ENCODE data around the gene GFOD1. TPM values are rescaled to one million over a fixed set of nuclear protein-coding genes. Genes with fewer than 3 reads are reported as not detected.
A peak's percentile ranks its signal among the peaks of the same experiment; 100 is the strongest.

Gene GFOD1
- total RNA-seq, 1 experiment from 2014 or later, result 8.8 TPM

DNA sequence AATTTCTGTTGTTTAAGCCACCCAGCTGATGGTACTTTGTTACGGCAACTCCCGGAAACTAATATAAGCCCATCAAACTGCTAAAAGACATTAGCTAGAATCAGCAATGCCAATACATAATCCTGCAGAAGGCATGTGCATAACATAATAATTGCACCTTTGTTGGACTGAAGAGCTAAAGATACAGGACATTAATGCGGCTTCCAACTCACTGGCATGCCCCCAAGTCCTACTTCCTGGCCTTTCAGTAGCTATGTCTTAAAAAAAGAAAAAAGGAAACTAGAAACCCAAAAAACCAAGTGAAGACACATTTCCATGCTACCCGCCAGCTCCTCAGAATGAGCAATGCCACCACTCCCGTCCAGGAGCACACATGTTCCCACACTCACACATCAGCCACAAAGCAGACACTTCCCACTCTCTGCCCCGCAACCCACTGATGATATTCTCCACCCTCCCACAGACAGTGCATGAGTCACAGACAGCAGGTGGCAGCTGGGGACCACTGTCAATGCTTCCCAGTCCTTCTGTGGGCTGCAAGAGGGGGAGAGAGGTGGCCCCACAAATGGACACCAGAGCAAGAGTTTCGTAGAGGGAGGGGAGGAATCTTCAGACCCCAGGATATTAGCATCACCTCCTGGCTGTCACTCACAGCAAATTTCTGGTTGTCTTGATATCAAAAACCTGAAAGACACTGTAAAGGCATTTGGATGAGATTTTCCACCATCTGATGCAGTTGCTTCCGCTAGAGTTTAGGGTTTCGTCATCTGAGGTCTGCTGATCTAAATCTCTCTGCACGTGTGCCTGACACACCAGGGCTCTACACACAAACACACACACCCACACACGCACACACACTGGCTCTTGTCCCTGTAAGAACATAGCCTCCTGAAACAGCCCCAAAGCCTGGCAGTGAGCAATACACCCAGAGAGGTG is 32.8 kb downstream of the GFOD1 start:
- POLR2A ChIA-PET (ENCODE audit: low non-redundant PET), result no interaction called here
- DNase-seq (ENCODE audit: low spot score), result peak; percentile 35
- CTCF ChIA-PET, result no interaction called here
- no peaks in the 10 kb centered on the region for H3K9me3 ChIP-seq (ENCODE audit: low read depth, low read length, poor library complexity, severe bottlenecking)
- no peaks in the 10 kb centered on the region for H3K36me3 ChIP-seq (ENCODE audit: insufficient read depth, low read length, poor library complexity, severe bottlenecking)
- TF ChIP-seq, protein P1, sequence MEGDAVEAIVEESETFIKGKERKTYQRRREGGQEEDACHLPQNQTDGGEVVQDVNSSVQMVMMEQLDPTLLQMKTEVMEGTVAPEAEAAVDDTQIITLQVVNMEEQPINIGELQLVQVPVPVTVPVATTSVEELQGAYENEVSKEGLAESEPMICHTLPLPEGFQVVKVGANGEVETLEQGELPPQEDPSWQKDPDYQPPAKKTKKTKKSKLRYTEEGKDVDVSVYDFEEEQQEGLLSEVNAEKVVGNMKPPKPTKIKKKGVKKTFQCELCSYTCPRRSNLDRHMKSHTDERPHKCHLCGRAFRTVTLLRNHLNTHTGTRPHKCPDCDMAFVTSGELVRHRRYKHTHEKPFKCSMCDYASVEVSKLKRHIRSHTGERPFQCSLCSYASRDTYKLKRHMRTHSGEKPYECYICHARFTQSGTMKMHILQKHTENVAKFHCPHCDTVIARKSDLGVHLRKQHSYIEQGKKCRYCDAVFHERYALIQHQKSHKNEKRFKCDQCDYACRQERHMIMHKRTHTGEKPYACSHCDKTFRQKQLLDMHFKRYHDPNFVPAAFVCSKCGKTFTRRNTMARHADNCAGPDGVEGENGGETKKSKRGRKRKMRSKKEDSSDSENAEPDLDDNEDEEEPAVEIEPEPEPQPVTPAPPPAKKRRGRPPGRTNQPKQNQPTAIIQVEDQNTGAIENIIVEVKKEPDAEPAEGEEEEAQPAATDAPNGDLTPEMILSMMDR (conservative IDR thresholded peaks at IDR 0.05; ENCODE audit: low read depth, low read length), result peak; percentile 36; the same call in 1 of the 2 replicates
- TF ChIP-seq EZH2 (IDR thresholded peaks at IDR 0.05; ENCODE audit: borderline replicate concordance, low read depth, low read length, poor library complexity, severe bottlenecking), result no peak
- peaks cover 19% of the 10 kb centered on the region for H3K4me1 ChIP-seq (ENCODE audit: insufficient read depth, low read length, poor library complexity, severe bottlenecking)
- no TSS peak for BruUV-seq (replicated peaks)
- intact Hi-C loops (cut with micrococcal nuclease; ENCODE audit: unreplicated experiment), result no loop called here
- no peak overlapping the region for H3K4me3 ChIP-seq (ENCODE audit: low read depth, low read length, poor library complexity, severe bottlenecking)
- H3K27ac ChIP-seq (ENCODE audit: low read depth, low read length, poor library complexity, severe bottlenecking), result no peak overlapping the region
- no peaks in the 10 kb centered on the region for H3K27me3 ChIP-seq (replicated peaks; ENCODE audit: insufficient read depth, low read depth, low read length, poor library complexity)

DNA sequence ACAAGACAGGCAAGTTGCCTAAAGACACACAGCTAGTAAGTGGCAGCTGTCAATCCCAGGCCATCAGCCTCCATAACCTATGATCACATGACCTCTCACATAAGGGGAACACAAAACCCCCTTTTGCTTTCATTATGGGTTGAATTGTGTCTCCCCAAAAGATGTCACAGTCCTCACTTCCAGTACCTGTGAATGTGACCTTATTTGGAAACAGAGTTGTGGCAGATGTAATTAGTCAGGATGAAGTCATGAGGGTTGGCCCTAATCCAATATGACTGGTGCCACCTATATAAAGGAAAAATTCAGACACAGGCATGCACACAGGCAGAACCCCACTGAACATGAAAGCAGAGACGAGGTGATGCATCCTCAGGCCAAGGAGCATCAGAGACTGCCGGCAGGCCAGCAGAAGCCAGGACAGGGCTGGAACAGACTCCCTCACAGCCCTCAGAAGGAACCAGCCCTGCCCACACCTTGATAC is 33.6 kb downstream of the GFOD1 start:
- Histone ChIP-seq H3K9me3 (ENCODE audit: low read depth, low read length, poor library complexity, severe bottlenecking) (no peaks in the 10 kb centered on the region), H3K4me3 (ENCODE audit: low read depth, low read length, poor library complexity, severe bottlenecking) (no peak overlapping the region), H3K4me1 (ENCODE audit: insufficient read depth, low read length, poor library complexity, severe bottlenecking) (peaks cover 19% of the 10 kb centered on the region), H3K27me3 (replicated peaks; ENCODE audit: insufficient read depth, low read depth, low read length, poor library complexity) (no peaks in the 10 kb centered on the region), H3K27ac (ENCODE audit: low read depth, low read length, poor library complexity, severe bottlenecking) (no peak overlapping the region), H3K36me3 (ENCODE audit: insufficient read depth, low read length, poor library complexity, severe bottlenecking) (no peaks in the 10 kb centered on the region)
- no peak for DNase-seq (ENCODE audit: low spot score)
- intact Hi-C loops (cut with micrococcal nuclease; ENCODE audit: unreplicated experiment), result no loop called here
- POLR2A ChIA-PET (ENCODE audit: low non-redundant PET), result no interaction called here
- TF ChIP-seq, protein P1 (conservative IDR thresholded peaks at IDR 0.05; ENCODE audit: low read depth, low read length), result no peak
- TF ChIP-seq EZH2 (IDR thresholded peaks at IDR 0.05; ENCODE audit: borderline replicate concordance, low read depth, low read length, poor library complexity, severe bottlenecking), result no peak
- no TSS peak for BruUV-seq (replicated peaks)
- CTCF ChIA-PET, result no interaction called here

DNA sequence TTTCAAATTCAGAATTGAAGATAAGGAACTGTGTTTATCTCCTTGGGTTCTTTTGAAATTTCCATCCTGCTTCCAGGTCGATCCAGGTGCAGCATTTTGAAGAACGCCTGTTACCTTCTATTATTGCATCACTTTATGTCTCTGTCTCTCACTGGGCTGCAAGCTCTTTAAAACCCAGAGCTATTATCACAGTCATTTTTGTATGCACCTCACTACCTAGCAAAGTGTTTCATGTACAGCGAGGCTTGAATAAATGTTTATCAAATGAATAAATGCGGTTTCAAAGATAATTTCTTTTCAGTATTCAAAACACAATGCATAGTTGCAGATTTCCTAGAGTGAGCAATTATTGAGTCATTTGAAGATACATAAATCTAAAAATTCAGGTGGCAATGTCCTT is 34.2 kb downstream of the GFOD1 start:
- no peak overlapping the region for H3K4me3 ChIP-seq (ENCODE audit: low read depth, low read length, poor library complexity, severe bottlenecking)
- no peaks in the 10 kb centered on the region for H3K36me3 ChIP-seq (ENCODE audit: insufficient read depth, low read length, poor library complexity, severe bottlenecking)
- BruUV-seq (replicated peaks), result no TSS peak
- TF ChIP-seq EZH2 (IDR thresholded peaks at IDR 0.05; ENCODE audit: borderline replicate concordance, low read depth, low read length, poor library complexity, severe bottlenecking), result no peak
- TF ChIP-seq, protein P1 (conservative IDR thresholded peaks at IDR 0.05; ENCODE audit: low read depth, low read length), result no peak
- intact Hi-C loops (cut with micrococcal nuclease; ENCODE audit: unreplicated experiment), result no loop called here
- H3K27me3 ChIP-seq (replicated peaks; ENCODE audit: insufficient read depth, low read depth, low read length, poor library complexity), result no peaks in the 10 kb centered on the region
- no peak for DNase-seq (ENCODE audit: low spot score)
- peaks cover 25% of the 10 kb centered on the region for H3K4me1 ChIP-seq (ENCODE audit: insufficient read depth, low read length, poor library complexity, severe bottlenecking)
- no peaks in the 10 kb centered on the region for H3K9me3 ChIP-seq (ENCODE audit: low read depth, low read length, poor library complexity, severe bottlenecking)
- CTCF ChIA-PET, result no interaction called here
- POLR2A ChIA-PET (ENCODE audit: low non-redundant PET), result no interaction called here
- H3K27ac ChIP-seq (ENCODE audit: low read depth, low read length, poor library complexity, severe bottlenecking), result no peak overlapping the region
